HepG2 (cell line): Measurements from ENCODE around the gene L3MBTL4. TPM values are rescaled to one million over a fixed set of nuclear protein-coding genes. Genes with fewer than 3 reads are reported as not detected.

ENCODE experiments used
- ATAC-seq: fragments of 200-7000 bp; cut with Tn5 transposase; 3 replicates; pipeline ENCODE4 v1.9.1; 2020; ENCODE audit warnings: mild to moderate bottlenecking, moderate library complexity
- BruUV-seq: library from RNA; stranded (reverse); fragments of 400-500 nt; replicated peaks from 2 replicates; lab custom pipeline; 2021; lab: Mats Ljungman, UMichigan
- CTCF ChIA-PET: fragments of 300-600 bp; formaldehyde crosslinking; extraction: SDS; loops from one replicate; lab custom pipeline; 2021; ENCODE audit warnings: low total read pairs, inconsistent platforms, low intra/inter-chr PET ratio; lab: Yijun Ruan, JAX
- POLR2A ChIA-PET: fragments of 350-600 bp; sonication (Branson Sonifier 250); formaldehyde crosslinking; loops from one replicate; lab custom pipeline; 2020; ENCODE audit warnings: antibody characterized with exemption, inconsistent platforms; lab: Yijun Ruan, JAX
- DNase-seq: peaks from one replicate; pipeline ENCODE4 v3.0.0-alpha.2; 2015; ENCODE audit warnings: low spot score
- FAIRE-seq: peaks from 3 replicates; lab custom pipeline; 2011; peaks lifted over from hg19 to GRCh38; lab: Jason Lieb, UNC
- H2AFZ ChIP-seq: one replicate; pipeline ENCODE4 v1.6.1; 2011; ENCODE audit warnings: low read length, inconsistent platforms
- H3K27ac ChIP-seq: fragments of 300-600 bp; 3 replicates; pipeline ENCODE4 v1.8.0; 2011; ENCODE audit warnings: mixed run types, mild to moderate bottlenecking, mixed read lengths, low read length, inconsistent platforms; ENCODE audit not compliant: insufficient read depth; ENCODE audit errors: extremely low read length
- H3K27me3 ChIP-seq, 2 experiments: fragments of 200-600 bp in 1 of 2; 2 replicates in 1 of 2; 3 replicates in 1 of 2; pipeline versions ENCODE4 v1.6.0 to v1.8.0; 2011; ENCODE audit warnings: low read length in 2 of 2, mild to moderate bottlenecking in 2 of 2, moderate library complexity in 2 of 2, inconsistent platforms in 1 of 2; ENCODE audit not compliant: insufficient read depth in 2 of 2, control insufficient read depth in 1 of 2
- H3K36me3 ChIP-seq, 2 experiments: fragments of 200-600 bp in 1 of 2; replicated peaks in 1 of 2; 2 replicates in 1 of 2; 3 replicates in 1 of 2; pipeline versions ENCODE4 v1.5.1 to v1.8.0; 2011; ENCODE audit warnings: low read length in 2 of 2, inconsistent platforms in 1 of 2; ENCODE audit not compliant: insufficient read depth in 2 of 2, control insufficient read depth in 1 of 2
- H3K4me1 ChIP-seq: 2 replicates; pipeline ENCODE4 v1.5.1; 2012; ENCODE audit warnings: low read length, inconsistent platforms; ENCODE audit not compliant: insufficient read depth
- H3K4me2 ChIP-seq: 2 replicates; pipeline ENCODE4 v1.6.0; 2011; ENCODE audit warnings: low read depth, low read length, inconsistent platforms
- H3K4me3 ChIP-seq, 3 experiments: fragments of 200-600 bp in 1 of 3; sonication (generic), shearing (Covaris generic) in 1 of 3; replicated peaks in 1 of 3; 2 replicates each; pipeline ENCODE4 v1.5.1; 2011 to 2016; ENCODE audit warnings: low read length in 3 of 3, inconsistent platforms in 2 of 3, low read depth in 2 of 3, mild to moderate bottlenecking in 2 of 3, control low read depth in 1 of 3, mixed read lengths in 1 of 3; ENCODE audit not compliant: insufficient read depth in 1 of 3
- H3K79me2 ChIP-seq: one replicate; pipeline ENCODE4 v1.6.1; 2011; ENCODE audit warnings: low read length, inconsistent platforms; ENCODE audit not compliant: insufficient read depth
- H3K9ac ChIP-seq: 2 replicates; pipeline ENCODE4 v1.6.0; 2011; ENCODE audit warnings: mild to moderate bottlenecking, low read depth, low read length, inconsistent platforms; ENCODE audit not compliant: insufficient read depth
- H3K9me3 ChIP-seq: 2 replicates; pipeline ENCODE4 v1.5.1; 2012; ENCODE audit warnings: mild to moderate bottlenecking, low read length
- H4K20me1 ChIP-seq: 2 replicates; pipeline ENCODE4 v1.6.0; 2011; ENCODE audit warnings: inconsistent platforms, mild to moderate bottlenecking, low read length, moderate library complexity; ENCODE audit not compliant: insufficient read depth
- CBX5 ChIP-seq: sonication (generic); formaldehyde crosslinking; IDR thresholded peaks from 2 replicates; pipeline ENCODE4 v1.4.0; 2020; ENCODE audit warnings: missing genetic modification reagents, borderline replicate concordance
- ELF4 ChIP-seq: sonication (generic); formaldehyde crosslinking; IDR thresholded peaks from 2 replicates; pipeline ENCODE4 v1.5.0; 2020; ENCODE audit warnings: missing genetic modification reagents, mild to moderate bottlenecking, moderate library complexity, borderline replicate concordance
- GABPA ChIP-seq, 2 experiments: IDR thresholded peaks; 2 replicates each; pipeline ENCODE4 v1.6.1; 2011 to 2016; ENCODE audit warnings: low read depth in 2 of 2, low read length in 1 of 2, missing biosample characterization in 1 of 2, missing genetic modification characterization in 1 of 2
- HNF4G ChIP-seq, 2 experiments: sonication (generic) in 1 of 2; formaldehyde crosslinking in 1 of 2; IDR thresholded peaks; 2 replicates each; pipeline versions ENCODE4 v1.4.0 to v1.6.1; 2011 to 2020; ENCODE audit warnings: borderline replicate concordance in 2 of 2, low read depth in 2 of 2, mild to moderate bottlenecking in 2 of 2, low read length in 1 of 2, missing genetic modification reagents in 1 of 2, moderate library complexity in 1 of 2
- MED8 ChIP-seq: sonication (generic); formaldehyde crosslinking; IDR thresholded peaks from 2 replicates; pipeline ENCODE4 v1.8.1; 2023; ENCODE audit warnings: mild to moderate bottlenecking, missing genetic modification reagents; ENCODE audit not compliant: insufficient replicate concordance
- NFYB ChIP-seq: sonication (generic); formaldehyde crosslinking; IDR thresholded peaks from 2 replicates; pipeline ENCODE4 v1.4.0; 2020; ENCODE audit warnings: missing genetic modification reagents
- SALL1 ChIP-seq: sonication (generic); formaldehyde crosslinking; IDR thresholded peaks from 2 replicates; pipeline ENCODE4 v1.8.0; 2022; ENCODE audit warnings: mild to moderate bottlenecking, missing genetic modification reagents
- XBP1 ChIP-seq: sonication (generic); formaldehyde crosslinking; IDR thresholded peaks from 2 replicates; pipeline ENCODE4 v1.5.0; 2020; ENCODE audit warnings: missing genetic modification reagents
- ZFYVE20 ChIP-seq: sonication (generic); formaldehyde crosslinking; IDR thresholded peaks from 2 replicates; pipeline ENCODE4 v1.8.0; 2023; ENCODE audit warnings: low read depth, mild to moderate bottlenecking, moderate library complexity, missing genetic modification reagents, borderline replicate concordance
- WGBS: methylation state at CpG from one replicate; pipeline ENCODE4 v1.1.6; 2017; ENCODE audit warnings: low lambda C conversion rate; 5-methylcytosine and 5-hydroxymethylcytosine counted together
- in situ Hi-C: cut with HindIII; loops from 2 replicates; pipeline ENCODE4 v1.10.0; 2017; ENCODE audit warnings: low pct_unique_long_range_greater_than_20kb; ENCODE audit not compliant: extremely low pct_ligation_motif_present
- intact Hi-C: fragments of 100-400 bp; cut with micrococcal nuclease; formaldehyde crosslinking; loops from one replicate; pipeline ENCODE4 v1.10.0; 2022; ENCODE audit not compliant: unreplicated experiment
- polyA plus RNA-seq, 8 experiments: library from polyadenylated mRNA; depleted of rRNA in 3 of 8; stranded (reverse) in 7 of 8; unstranded in 1 of 8; fragments of >200 nt; fragmentation: Illumina TruSeq in 4 of 8; extraction: Trizol in 4 of 8; gene quantifications; 2 replicates each; pipeline versions ENCODE4 v1.2.1 to v1.2.3, GENCODE V29; 2011 to 2016; ENCODE audit warnings: low read depth in 4 of 8, missing spikeins in 1 of 8, mixed read lengths in 1 of 8; ENCODE audit not compliant: insufficient read depth in 1 of 8
- total RNA-seq, 5 experiments: library from RNA; depleted of rRNA; stranded (reverse); fragments of >200 nt; fragmentation: Illumina TruSeq; extraction: Trizol; gene quantifications; 2 replicates each; pipeline ENCODE4 v1.2.3, GENCODE V29; 2016; ENCODE audit warnings: low read depth in 1 of 5
- TF ChIP-seq, protein P1 (sequence below): sonication (generic); formaldehyde crosslinking; IDR thresholded peaks from 2 replicates; pipeline ENCODE4 v1.5.0; 2020; ENCODE audit warnings: mild to moderate bottlenecking, missing genetic modification reagents, moderate library complexity
- TF ChIP-seq, protein P2 (sequence below): sonication (generic); formaldehyde crosslinking; IDR thresholded peaks from 2 replicates; pipeline ENCODE4 v1.4.0; 2020; ENCODE audit warnings: missing genetic modification reagents
- TF ChIP-seq, protein P3 (sequence below): sonication (generic); formaldehyde crosslinking; IDR thresholded peaks from 2 replicates; pipeline ENCODE4 v1.5.1; 2020; ENCODE audit warnings: missing genetic modification reagents, mild to moderate bottlenecking, borderline replicate concordance

The L3MBTL4 gene
- total and polyA plus RNA-seq, 2 of the 13 experiments (the other 11 are each of a cell fraction or from before 2014, with no cell fraction given), result 10.8 to 13.3 TPM

DNA sequence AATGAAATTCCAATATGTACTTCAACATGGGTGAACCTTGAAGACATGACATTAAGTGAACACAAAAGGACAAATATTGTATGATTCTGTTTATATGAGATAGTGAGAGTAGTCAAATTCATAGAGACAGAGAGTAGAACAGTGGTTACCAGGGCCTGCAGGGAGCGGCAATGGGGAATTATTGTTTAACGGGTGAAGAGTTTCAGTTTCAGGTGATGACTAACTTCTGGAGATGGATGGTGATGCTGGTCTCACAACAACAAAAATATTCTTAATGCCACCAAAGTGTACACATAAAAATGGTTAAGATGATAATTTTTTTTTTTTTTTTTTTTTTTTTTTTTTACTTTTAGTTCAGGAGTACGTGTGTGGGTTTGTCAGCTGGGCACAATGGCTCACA is 410.0 kb downstream of the L3MBTL4 start:
- POLR2A ChIA-PET, result no interaction called here
- no peak for FAIRE-seq

DNA sequence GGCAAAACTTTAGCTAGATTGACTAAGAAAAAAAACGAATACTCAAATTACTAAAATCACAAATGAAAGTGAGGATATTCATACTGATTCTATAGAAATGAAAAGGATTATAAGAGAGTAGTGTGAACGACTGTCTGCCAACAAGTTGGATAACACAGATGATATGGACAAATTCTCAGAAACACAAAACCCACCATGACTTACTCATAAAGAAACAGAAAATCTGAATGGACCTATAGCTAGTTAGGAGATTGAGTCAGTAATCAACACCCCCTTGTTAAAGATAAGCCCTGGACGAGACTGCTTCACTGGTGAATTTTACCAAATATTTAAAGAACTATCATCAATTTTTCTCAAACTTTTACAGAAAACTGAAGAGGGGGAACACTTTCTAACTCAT is 410.6 kb downstream of the L3MBTL4 start:
- FAIRE-seq, result no peak
- 88% methylated on average over 3 of the region's 3 CpGs for WGBS
- POLR2A ChIA-PET, result no interaction called here
- no peak for DNase-seq
- Histone ChIP-seq H3K36me3 (no peaks in the 10 kb centered on the region), H3K27me3 (no peaks in the 10 kb centered on the region), H2AFZ (no peak overlapping the region), H3K27ac (no peak overlapping the region), H3K4me3 (no peak overlapping the region), H4K20me1 (no peaks in the 10 kb centered on the region), H3K9ac (no peak overlapping the region), H3K79me2 (no peaks in the 10 kb centered on the region), H3K9me3 (0 out of 2 replicates have a peak, but pooled peaks cover 8% of the 10 kb centered on the region), H3K4me1 (peaks cover 8% of the 10 kb centered on the region), H3K4me2 (no peak overlapping the region)
- CTCF ChIA-PET, result no interaction called here
- BruUV-seq, result no TSS peak
- no peak for ATAC-seq
- in situ Hi-C loops (no loop called here), intact Hi-C loops (no loop called here)
- TF ChIP-seq NFYB (CRISPR knock-in tag), result no peak
- TF ChIP-seq ELF4, result no peak
- TF ChIP-seq, protein P1, sequence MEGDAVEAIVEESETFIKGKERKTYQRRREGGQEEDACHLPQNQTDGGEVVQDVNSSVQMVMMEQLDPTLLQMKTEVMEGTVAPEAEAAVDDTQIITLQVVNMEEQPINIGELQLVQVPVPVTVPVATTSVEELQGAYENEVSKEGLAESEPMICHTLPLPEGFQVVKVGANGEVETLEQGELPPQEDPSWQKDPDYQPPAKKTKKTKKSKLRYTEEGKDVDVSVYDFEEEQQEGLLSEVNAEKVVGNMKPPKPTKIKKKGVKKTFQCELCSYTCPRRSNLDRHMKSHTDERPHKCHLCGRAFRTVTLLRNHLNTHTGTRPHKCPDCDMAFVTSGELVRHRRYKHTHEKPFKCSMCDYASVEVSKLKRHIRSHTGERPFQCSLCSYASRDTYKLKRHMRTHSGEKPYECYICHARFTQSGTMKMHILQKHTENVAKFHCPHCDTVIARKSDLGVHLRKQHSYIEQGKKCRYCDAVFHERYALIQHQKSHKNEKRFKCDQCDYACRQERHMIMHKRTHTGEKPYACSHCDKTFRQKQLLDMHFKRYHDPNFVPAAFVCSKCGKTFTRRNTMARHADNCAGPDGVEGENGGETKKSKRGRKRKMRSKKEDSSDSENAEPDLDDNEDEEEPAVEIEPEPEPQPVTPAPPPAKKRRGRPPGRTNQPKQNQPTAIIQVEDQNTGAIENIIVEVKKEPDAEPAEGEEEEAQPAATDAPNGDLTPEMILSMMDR (CRISPR knock-in tag), result no peak
- TF ChIP-seq GABPA (IDR thresholded peaks at IDR 0.05; ENCODE audit: low read depth, low read length), result no peak
- TF ChIP-seq GABPA (CRISPR knock-in tag; IDR thresholded peaks at IDR 0.05; ENCODE audit: low read depth), result no peak
- TF ChIP-seq SALL1 (CRISPR knock-in tag), result no peak
- TF ChIP-seq ZFYVE20 (CRISPR knock-in tag), result no peak
- no peak for TF ChIP-seq CBX5

More for the DNA sequence above, 410.0 kb downstream of the L3MBTL4 start:
- H3K27ac ChIP-seq, result no peak overlapping the region
- no peak overlapping the region for H3K9ac ChIP-seq
- 97% methylated on average over 3 of the region's 3 CpGs for WGBS
- no peaks in the 10 kb centered on the region for H3K36me3 ChIP-seq
- no peak for ATAC-seq
- intact Hi-C loops, result no loop called here
- no peak overlapping the region for H3K4me2 ChIP-seq
- TF ChIP-seq, protein P2, sequence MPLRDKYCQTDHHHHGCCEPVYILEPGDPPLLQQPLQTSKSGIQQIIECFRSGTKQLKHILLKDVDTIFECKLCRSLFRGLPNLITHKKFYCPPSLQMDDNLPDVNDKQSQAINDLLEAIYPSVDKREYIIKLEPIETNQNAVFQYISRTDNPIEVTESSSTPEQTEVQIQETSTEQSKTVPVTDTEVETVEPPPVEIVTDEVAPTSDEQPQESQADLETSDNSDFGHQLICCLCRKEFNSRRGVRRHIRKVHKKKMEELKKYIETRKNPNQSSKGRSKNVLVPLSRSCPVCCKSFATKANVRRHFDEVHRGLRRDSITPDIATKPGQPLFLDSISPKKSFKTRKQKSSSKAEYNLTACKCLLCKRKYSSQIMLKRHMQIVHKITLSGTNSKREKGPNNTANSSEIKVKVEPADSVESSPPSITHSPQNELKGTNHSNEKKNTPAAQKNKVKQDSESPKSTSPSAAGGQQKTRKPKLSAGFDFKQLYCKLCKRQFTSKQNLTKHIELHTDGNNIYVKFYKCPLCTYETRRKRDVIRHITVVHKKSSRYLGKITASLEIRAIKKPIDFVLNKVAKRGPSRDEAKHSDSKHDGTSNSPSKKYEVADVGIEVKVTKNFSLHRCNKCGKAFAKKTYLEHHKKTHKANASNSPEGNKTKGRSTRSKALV (CRISPR knock-in tag), result no peak
- no peak for TF ChIP-seq MED8 (CRISPR knock-in tag)
- TF ChIP-seq XBP1, result no peak
- no peak for TF ChIP-seq HNF4G (IDR thresholded peaks at IDR 0.05; ENCODE audit: borderline replicate concordance, low read depth, low read length)
- no peak for TF ChIP-seq HNF4G (CRISPR knock-in tag; IDR thresholded peaks at IDR 0.05; ENCODE audit: borderline replicate concordance, low read depth)
- TF ChIP-seq, protein P3, sequence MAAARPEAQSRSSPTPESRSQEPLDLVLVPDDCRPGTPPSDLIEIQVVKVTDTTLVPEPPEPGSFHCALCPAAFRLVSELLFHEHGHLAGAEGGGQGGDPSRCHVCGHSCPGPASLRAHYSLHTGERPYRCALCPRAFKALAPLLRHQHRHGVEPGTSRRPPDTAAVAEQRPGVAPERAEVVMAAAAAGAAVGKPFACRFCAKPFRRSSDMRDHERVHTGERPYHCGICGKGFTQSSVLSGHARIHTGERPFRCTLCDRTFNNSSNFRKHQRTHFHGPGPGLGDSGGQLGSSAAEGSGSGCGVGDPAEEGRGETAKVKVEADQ (CRISPR knock-in tag), result no peak
- H3K4me3 ChIP-seq, result no peak overlapping the region
- H3K9me3 ChIP-seq, result 0 out of 2 replicates have a peak, but pooled peaks cover 6% of the 10 kb centered on the region
- no peaks in the 10 kb centered on the region for H3K79me2 ChIP-seq
- CTCF ChIA-PET, result no interaction called here
- no peak overlapping the region for H2AFZ ChIP-seq
- DNase-seq, result no peak
- in situ Hi-C loops, result no loop called here
- H4K20me1 ChIP-seq, result no peaks in the 10 kb centered on the region
- H3K27me3 ChIP-seq, result no peaks in the 10 kb centered on the region
- BruUV-seq, result no TSS peak
- H3K4me1 ChIP-seq, result peaks cover 3% of the 10 kb centered on the region
